Left colon (tissue), 2 donors: ENCODE results near the gene AANAT. TPM values are rescaled to one million over a fixed set of nuclear protein-coding genes. Genes with fewer than 3 reads are reported as not detected.
"Not testable (repeated sequence)": the region's sequence is repeated elsewhere in the genome, so short reads cannot be mapped to it uniquely, and the experiment has no call there.

ENCODE experiments used
- ATAC-seq: fragments of 200-7000 bp; cut with Tn5 transposase; one replicate; pipeline ENCODE4 v1.9.1; 2020; ENCODE audit warnings: mild to moderate bottlenecking, moderate library complexity
- DNase-seq, 2 donors: peaks; one replicate each; pipeline ENCODE4 v3.0.0-alpha.2; 2020
- intact Hi-C, 2 donors: fragments of 100-400 bp; cut with DNase I in 1 of 2; cut with micrococcal nuclease in 1 of 2; formaldehyde crosslinking; loops; one replicate each; pipeline versions ENCODE4 v1.11.2 to v1.14.0; 2022; cut with DNase I, micrococcal nuclease
- total RNA-seq, 2 donors: library from RNA; stranded (reverse); fragmentation: NEBNext Ultra II Directional; extraction: Animal tissue kit (Norgen Biotek cat#: 25700); gene quantifications; one replicate each; pipeline ENCODE4 v1.2.1, GENCODE V29; 2021
- donor health status: DM: no; HTN: no; CAD: no.
- donor health status: DM: yes; HTN: yes; CAD: no.

AANAT gene
- total RNA-seq, 2 donors from 2014 or later = not detected

GRCh38 chr17:76497979-76498875, 30.8 kb downstream of the AANAT start:
- ATAC-seq = peak; percentile 33
- intact Hi-C loops = no loop called here
- peak; percentile 72 for DNase-seq

- no peak for DNase-seq
- intact Hi-C loops = no loop called here
- ATAC-seq = no peak
Measured at GRCh38 chr17:76498876-76499251, 31.5 kb downstream of the AANAT start.

DNA sequence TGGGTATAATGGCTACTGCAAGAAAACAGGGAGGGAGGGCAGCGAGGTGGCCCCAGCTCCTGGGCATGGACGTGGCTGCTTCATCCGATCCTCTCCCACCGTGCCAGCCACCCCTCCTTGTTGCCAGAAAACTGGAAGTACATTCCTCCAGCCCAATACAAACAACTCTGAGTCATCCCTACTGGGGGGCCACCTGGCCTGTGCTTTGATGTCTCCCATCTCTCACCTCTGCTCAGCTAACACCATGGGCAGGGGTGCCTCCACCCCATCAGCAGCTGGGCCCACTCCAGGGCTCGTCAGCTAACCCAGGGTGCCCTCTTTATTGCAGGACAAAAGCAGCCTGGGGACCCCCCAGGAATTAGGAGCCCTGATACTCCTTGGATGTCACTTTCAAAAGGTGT, 31.9 kb downstream of the AANAT start:
- DNase-seq (no peak), ATAC-seq (no peak)
- intact Hi-C loops = no loop called here

GRCh38 chr17:76500074-76500746, 32.8 kb downstream of the AANAT start:
- DNase-seq (no peak), ATAC-seq (no peak)
- intact Hi-C loops = no loop called here

DNA sequence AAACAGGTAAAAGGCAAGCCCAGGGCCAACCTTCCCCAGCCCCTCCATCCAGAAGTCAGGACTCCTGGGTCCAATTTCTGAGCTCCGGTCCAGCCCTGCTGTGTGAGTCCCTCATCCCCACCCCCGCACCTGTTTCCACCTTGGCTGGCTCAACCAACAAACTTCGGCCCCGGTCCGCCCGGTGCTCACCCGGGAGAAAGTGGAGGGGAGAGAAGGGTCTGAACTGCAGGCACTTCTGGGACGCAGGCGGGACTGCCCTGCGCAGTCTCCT, 33.3 kb downstream of the AANAT start:
- DNase-seq (no peak), ATAC-seq (peak; percentile 20)
- intact Hi-C loops = no loop called here

GRCh38 chr17:76501018-76501826, 33.8 kb downstream of the AANAT start, which contains the start of gene RHBDF2:
RHBDF2 (minus strand) TSS chr17:76501423; CDS start chr17:76481524, 19,899 bp downstream.
- intact Hi-C loops = no loop called here
- peak; percentile 89 to 94 for DNase-seq
- ATAC-seq = peak; percentile 94

- ATAC-seq (no peak), DNase-seq (no peak)
- intact Hi-C loops = no loop called here
Measured at GRCh38 chr17:76501827-76502307, 34.5 kb downstream of the AANAT start.

DNA sequence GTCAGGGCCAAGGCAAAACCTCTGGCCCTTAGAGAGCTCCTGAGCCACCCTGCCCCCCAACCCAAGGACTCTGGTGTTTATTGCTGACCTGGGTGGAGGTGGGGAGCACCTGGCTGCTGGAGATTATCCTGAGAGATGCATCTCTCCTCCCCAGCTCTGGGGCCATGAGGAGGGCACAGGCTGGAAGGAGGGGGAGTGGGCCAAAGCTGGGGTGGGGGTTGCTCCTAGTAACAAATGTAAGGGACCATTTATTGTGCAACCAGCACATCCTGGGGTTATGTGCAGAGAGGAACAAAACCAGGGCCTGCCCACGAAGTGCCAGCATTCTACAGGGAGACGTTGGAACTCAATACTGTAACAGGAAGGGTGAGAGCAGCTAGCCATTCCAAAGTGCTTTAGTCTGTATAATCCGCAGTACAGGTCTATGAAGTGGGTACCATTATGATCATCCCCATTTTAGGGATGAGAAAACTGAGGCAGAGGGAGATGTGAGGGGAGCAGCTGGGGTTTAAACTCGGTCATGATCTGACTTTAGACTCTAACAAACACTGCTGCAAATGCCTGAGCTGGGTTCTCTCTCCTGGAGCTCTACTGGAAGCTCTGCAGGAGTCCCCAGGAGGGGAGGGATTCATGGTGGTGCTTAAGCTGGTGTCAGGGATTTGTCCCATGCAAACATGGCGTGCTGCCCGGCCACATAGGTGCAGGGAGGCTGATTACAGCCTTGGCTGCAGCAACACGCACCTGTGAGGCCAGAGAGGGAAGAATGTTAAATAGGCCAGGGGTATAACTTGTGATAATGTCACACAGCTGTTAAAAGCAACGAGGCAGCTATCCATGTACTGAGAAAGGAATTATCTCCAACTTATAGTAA, 35.2 kb downstream of the AANAT start:
- intact Hi-C loops = no loop called here
- DNase-seq = no peak
- ATAC-seq = no peak

DNA sequence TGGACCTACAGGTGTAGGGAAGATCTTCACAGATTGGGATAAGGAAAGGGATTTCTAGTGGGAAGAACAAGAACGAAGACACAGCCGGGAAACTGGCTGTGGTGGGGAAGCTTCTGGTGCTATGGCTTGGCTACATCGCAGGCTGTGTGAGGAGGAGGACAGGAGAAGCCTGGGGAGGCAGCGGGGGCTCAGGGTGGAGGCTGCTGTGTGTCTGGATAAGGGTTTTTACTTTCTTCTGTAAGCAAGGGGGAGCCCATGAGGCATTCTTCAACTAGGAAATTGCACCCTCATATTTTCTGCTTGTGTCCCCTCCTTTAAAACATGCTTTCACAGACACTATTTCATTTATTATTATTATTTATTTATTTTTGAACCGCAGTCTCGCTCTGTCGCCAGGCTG, 36.7 kb downstream of the AANAT start:
- no peak for DNase-seq
- intact Hi-C loops = no loop called here
- ATAC-seq = no peak

DNA sequence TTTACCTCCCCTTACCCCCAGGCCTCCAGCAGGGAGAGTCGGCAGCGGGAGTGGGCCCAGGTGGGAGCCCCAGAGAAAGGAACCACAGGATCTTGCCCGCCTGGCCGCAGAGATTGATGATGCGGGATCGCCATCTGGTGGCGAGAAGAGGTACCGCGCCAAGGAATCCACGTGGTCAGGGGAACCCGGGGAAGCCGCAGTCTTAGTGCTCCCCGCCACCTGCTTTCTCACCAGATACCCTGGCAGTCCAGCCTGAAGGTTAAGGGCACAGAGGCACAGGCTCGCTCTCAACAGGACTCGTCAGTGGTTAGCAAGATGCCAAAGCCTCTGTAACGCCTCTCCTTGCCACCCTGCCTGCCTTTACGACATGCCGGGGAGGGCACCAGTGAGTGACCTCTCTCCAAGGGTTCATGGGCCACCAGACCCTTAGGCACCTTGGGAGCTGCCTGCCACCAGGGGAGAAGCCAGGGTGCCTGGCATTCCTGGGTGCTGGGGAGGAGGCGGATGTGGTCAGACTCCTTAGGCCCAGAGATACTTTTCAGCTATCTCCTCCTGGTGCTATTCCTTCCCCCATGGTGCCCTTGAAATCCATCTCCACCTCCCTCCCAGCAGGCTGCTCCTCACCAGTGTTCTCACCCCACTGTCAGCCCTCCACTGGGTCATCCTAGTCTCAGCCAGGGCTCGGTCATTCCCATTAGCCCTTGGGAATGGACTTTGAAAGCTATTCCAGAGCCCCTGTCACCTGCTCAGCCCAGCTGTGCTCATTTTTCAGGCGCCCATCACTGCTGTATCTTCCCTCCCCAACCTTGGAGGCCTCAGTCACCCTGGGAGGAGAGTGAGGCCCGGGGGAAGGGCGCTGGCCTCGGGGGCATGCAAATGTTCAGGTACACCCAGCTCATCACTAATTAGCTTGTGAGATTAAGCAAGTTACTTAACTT, 39.3 kb downstream of the AANAT start:
- intact Hi-C loops = loop anchor here (5.0 kb wide), 1 partner anchor 39 kb away; the partner anchor contains the start of gene AANAT (in 2 of the 2)
- peak; percentile 75 for ATAC-seq
- peak; percentile 64 to 84 for DNase-seq

- ATAC-seq, DNase-seq: not testable (repeated sequence)
- intact Hi-C loops = loop anchor here (5.0 kb wide), 1 partner anchor 41 kb away; the partner anchor contains the start of gene AANAT (in 2 of the 2)
Measured at GRCh38 chr17:76508472-76509063, 41.2 kb downstream of the AANAT start.

- no peak for DNase-seq
- intact Hi-C loops = no loop called here
Measured at GRCh38 chr17:76510831-76511244, 43.4 kb downstream of the AANAT start.

GRCh38 chr17:76511668-76512365, 44.4 kb downstream of the AANAT start:
- ATAC-seq (no peak), DNase-seq (no peak)

More at GRCh38 chr17:76510831-76511244, 43.4 kb downstream of the AANAT start:
- no peak for ATAC-seq

GRCh38 chr17:76512366-76513305, 45.2 kb downstream of the AANAT start:
- intact Hi-C loops = no loop called here
- ATAC-seq (no peak), DNase-seq (no peak)

More at GRCh38 chr17:76511668-76512365, 44.4 kb downstream of the AANAT start:
- intact Hi-C loops = no loop called here

DNA sequence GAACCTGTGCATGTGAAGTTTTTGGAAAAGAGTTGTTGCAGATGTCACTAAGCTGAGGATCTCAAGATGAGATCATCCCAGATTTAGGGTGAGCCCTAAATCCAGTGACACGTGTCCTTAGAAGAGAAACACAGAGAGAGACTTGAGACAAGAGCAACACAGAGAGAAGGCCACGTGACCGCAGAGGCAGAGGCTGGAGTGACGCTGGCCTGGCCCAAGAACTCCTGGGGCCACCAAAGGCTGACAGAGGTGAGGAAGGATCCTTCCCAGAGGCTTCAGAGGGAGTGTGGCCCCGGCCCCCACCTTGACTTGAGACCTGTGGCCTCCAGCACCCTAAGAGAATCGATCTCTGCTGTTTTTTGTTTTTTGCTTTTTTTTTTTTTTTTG, 45.9 kb downstream of the AANAT start:
- no peak for DNase-seq
- intact Hi-C loops = no loop called here
- ATAC-seq = no peak
